IMR-90 (cell line): ENCODE measurements around the gene ZFPL1. TPM values are rescaled to one million over a fixed set of nuclear protein-coding genes. Genes with fewer than 3 reads are reported as not detected.

ENCODE experiments used
- ATAC-seq: fragments of 200-7000 bp; cut with Tn5 transposase; 2 replicates; pipeline ENCODE4 v1.9.1; 2020; ENCODE audit warnings: low read depth, mild to moderate bottlenecking, moderate library complexity
- BruUV-seq: library from RNA; stranded (reverse); fragments of 400-500 nt; replicated peaks from 2 replicates; lab custom pipeline; 2021; lab: Mats Ljungman, UMichigan
- CTCF ChIA-PET: fragments of 300-600 bp; formaldehyde crosslinking; extraction: SDS; loops from one replicate; lab custom pipeline; 2021; ENCODE audit warnings: antibody characterized with exemption; lab: Yijun Ruan, JAX
- POLR2A ChIA-PET: fragments of 300-600 bp; sonication (Branson Sonifier 250); formaldehyde crosslinking; loops from one replicate; lab custom pipeline; 2022; ENCODE audit warnings: antibody characterized with exemption; ENCODE audit not compliant: unreplicated experiment; lab: Charles Lee
- DNase-seq: peaks from one replicate; pipeline ENCODE4 v3.0.0; 2013
- H2AFZ ChIP-seq: replicated peaks from 2 replicates; pipeline ENCODE3; 2013; ENCODE audit warnings: low read length, mild to moderate bottlenecking; ENCODE audit not compliant: poor library complexity
- H2AK5ac ChIP-seq: 2 replicates; pipeline ENCODE4 v1.6.1; 2013; ENCODE audit warnings: low read depth, low read length, inconsistent platforms
- H2AK9ac ChIP-seq: replicated peaks from 2 replicates; pipeline ENCODE3; 2013; ENCODE audit warnings: mild to moderate bottlenecking, low read depth, low read length, moderate library complexity; ENCODE audit not compliant: poor library complexity
- H2BK120ac ChIP-seq: 2 replicates; pipeline ENCODE4 v1.6.1; 2013; ENCODE audit warnings: low read depth, low read length, inconsistent platforms
- H2BK15ac ChIP-seq: 3 replicates; pipeline ENCODE4 v1.6.1; 2013; ENCODE audit warnings: low read depth, low read length, inconsistent platforms
- H2BK20ac ChIP-seq: 2 replicates; pipeline ENCODE4 v1.6.1; 2013; ENCODE audit warnings: low read depth, mild to moderate bottlenecking, inconsistent platforms, low read length, moderate library complexity
- H2BK5ac ChIP-seq: 2 replicates; pipeline ENCODE4 v1.6.1; 2013; ENCODE audit warnings: mild to moderate bottlenecking, low read depth, low read length, inconsistent platforms; ENCODE audit not compliant: poor library complexity, severe bottlenecking
- H3K14ac ChIP-seq: replicated peaks from 2 replicates; pipeline ENCODE4 v1.6.1; 2013; ENCODE audit warnings: low read depth, low read length, inconsistent platforms
- H3K18ac ChIP-seq: 2 replicates; pipeline ENCODE4 v1.6.1; 2013; ENCODE audit warnings: low read depth, low read length, control low read depth
- H3K23ac ChIP-seq: 2 replicates; pipeline ENCODE4 v1.6.1; 2013; ENCODE audit warnings: low read depth, low read length, inconsistent platforms
- H3K27ac ChIP-seq: 2 replicates; pipeline ENCODE4 v1.5.1; 2013; ENCODE audit warnings: mild to moderate bottlenecking, control low read depth, low read length; ENCODE audit not compliant: insufficient read depth
- H3K27me3 ChIP-seq: 2 replicates; pipeline ENCODE4 v1.6.1; 2013; ENCODE audit warnings: low read length; ENCODE audit not compliant: control insufficient read depth, insufficient read depth
- H3K36me3 ChIP-seq: 2 replicates; pipeline ENCODE4 v1.6.1; 2013; ENCODE audit warnings: low read length, mixed read lengths; ENCODE audit not compliant: control insufficient read depth, insufficient read depth
- H3K4ac ChIP-seq: 2 replicates; pipeline ENCODE4 v1.6.1; 2013; ENCODE audit warnings: low read depth, low read length, inconsistent platforms
- H3K4me1 ChIP-seq: 2 replicates; pipeline ENCODE4 v1.6.1; 2013; ENCODE audit warnings: low read length, mixed read lengths; ENCODE audit not compliant: control insufficient read depth, insufficient read depth
- H3K4me2 ChIP-seq: 2 replicates; pipeline ENCODE4 v1.6.1; 2013; ENCODE audit warnings: low read depth, mild to moderate bottlenecking, control low read depth, low read length, moderate library complexity
- H3K4me3 ChIP-seq: 2 replicates; pipeline ENCODE4 v1.5.1; 2013; ENCODE audit warnings: low read depth, mild to moderate bottlenecking, control low read depth, low read length, moderate library complexity; ENCODE audit not compliant: insufficient read depth
- H3K56ac ChIP-seq: 2 replicates; pipeline ENCODE4 v1.6.1; 2013; ENCODE audit warnings: low read length, inconsistent platforms; ENCODE audit not compliant: insufficient read depth; ENCODE audit errors: extremely low read depth
- H3K79me1 ChIP-seq, 2 experiments: 2 replicates each; pipeline ENCODE4 v1.6.1; 2013; ENCODE audit warnings: low read length in 2 of 2, inconsistent platforms in 1 of 2, low read depth in 1 of 2
- H3K9ac ChIP-seq: 2 replicates; pipeline ENCODE4 v1.6.1; 2013; ENCODE audit warnings: low read depth, low read length, control low read depth
- H3K9me1 ChIP-seq: 2 replicates; pipeline ENCODE4 v1.6.1; 2013; ENCODE audit warnings: low read length, inconsistent platforms; ENCODE audit not compliant: insufficient read depth
- H3K9me3 ChIP-seq: 2 replicates; pipeline ENCODE4 v1.6.1; 2013; ENCODE audit warnings: low read length; ENCODE audit not compliant: control insufficient read depth, insufficient read depth
- H4K20me1 ChIP-seq: 2 replicates; pipeline ENCODE4 v1.6.1; 2013; ENCODE audit warnings: low read length, inconsistent platforms; ENCODE audit not compliant: insufficient read depth
- H4K5ac ChIP-seq: 2 replicates; pipeline ENCODE4 v1.6.1; 2013; ENCODE audit warnings: mild to moderate bottlenecking, low read depth, low read length, control low read depth
- H4K8ac ChIP-seq, 2 experiments: 2 replicates each; pipeline ENCODE4 v1.6.1; 2013; ENCODE audit warnings: low read depth in 2 of 2, low read length in 2 of 2, control low read depth in 1 of 2, inconsistent platforms in 1 of 2
- H4K91ac ChIP-seq: 2 replicates; pipeline ENCODE4 v1.6.1; 2013; ENCODE audit warnings: low read depth, low read length, inconsistent platforms; ENCODE audit not compliant: insufficient read depth
- BHLHE40 ChIP-seq: fragments of 150-350 bp; IDR thresholded peaks from 2 replicates; pipeline ENCODE4 v1.6.1; 2016; ENCODE audit warnings: mild to moderate bottlenecking, low read depth, low read length
- CEBPB ChIP-seq: IDR thresholded peaks from 2 replicates; pipeline ENCODE4 v1.6.1; 2012; ENCODE audit warnings: low read depth, low read length, improper control_type of control experiment
- CHD1 ChIP-seq: IDR thresholded peaks from 2 replicates; pipeline ENCODE4 v1.6.1; 2012; ENCODE audit warnings: low read depth, low read length, improper control_type of control experiment
- CTCF ChIP-seq: conservative IDR thresholded peaks from 2 replicates; pipeline ENCODE4 v1.5.1; 2012; ENCODE audit warnings: mild to moderate bottlenecking, low read depth, low read length, improper control_type of control experiment
- ELK1 ChIP-seq: fragments of 150-350 bp; IDR thresholded peaks from 2 replicates; pipeline ENCODE4 v1.6.1; 2016; ENCODE audit warnings: low read depth, mild to moderate bottlenecking, low read length, moderate library complexity, borderline replicate concordance
- FOS ChIP-seq: fragments of 150-350 bp; IDR thresholded peaks from 2 replicates; pipeline ENCODE4 v1.6.1; 2016; ENCODE audit warnings: low read depth, low read length
- MAFK ChIP-seq: IDR thresholded peaks from 2 replicates; pipeline ENCODE4 v1.6.1; 2012; ENCODE audit warnings: low read depth, low read length, improper control_type of control experiment
- MAZ ChIP-seq: IDR thresholded peaks from 2 replicates; pipeline ENCODE4 v1.6.1; 2012; ENCODE audit warnings: low read depth, mild to moderate bottlenecking, low read length, improper control_type of control experiment, moderate library complexity, borderline replicate concordance
- MXI1 ChIP-seq: IDR thresholded peaks from 2 replicates; pipeline ENCODE4 v1.6.1; 2012; ENCODE audit warnings: low read depth, mild to moderate bottlenecking, low read length, moderate library complexity, borderline replicate concordance
- NFE2L2 ChIP-seq: fragments of 150-350 bp; IDR thresholded peaks from 2 replicates; pipeline ENCODE4 v1.6.1; 2016; ENCODE audit warnings: low read depth, mild to moderate bottlenecking, low read length
- POLR2A ChIP-seq: IDR thresholded peaks from 2 replicates; pipeline ENCODE4 v1.6.1; 2012; ENCODE audit warnings: mild to moderate bottlenecking, low read depth, low read length
- RAD21 ChIP-seq: IDR thresholded peaks from 2 replicates; pipeline ENCODE4 v1.6.1; 2012; ENCODE audit warnings: low read length, improper control_type of control experiment
- RCOR1 ChIP-seq: IDR thresholded peaks from 2 replicates; pipeline ENCODE4 v1.6.1; 2012; ENCODE audit warnings: mild to moderate bottlenecking, low read length, improper control_type of control experiment; ENCODE audit not compliant: insufficient replicate concordance
- RFX5 ChIP-seq: IDR thresholded peaks from 2 replicates; pipeline ENCODE4 v1.8.0; 2012; ENCODE audit warnings: low read depth, mild to moderate bottlenecking, low read length, moderate library complexity
- SMC3 ChIP-seq: fragments of 150-350 bp; IDR thresholded peaks from 2 replicates; pipeline ENCODE4 v1.6.1; 2016; ENCODE audit warnings: low read depth, mild to moderate bottlenecking, antibody characterized with exemption, low read length, moderate library complexity
- WGBS, 2 experiments: methylation state at CpG; one replicate each; pipeline versions ENCODE4 v1.1.5 to v1.1.7; 2013; ENCODE audit warnings: missing lambda C conversion rate in 2 of 2; ENCODE audit not compliant: insufficient read length in 1 of 2; ENCODE audit errors: extremely low coverage in 2 of 2; 5-methylcytosine and 5-hydroxymethylcytosine counted together
- dilution Hi-C: fragments of 300-500 bp; cut with HindIII; formaldehyde crosslinking; loops from one replicate; pipeline ENCODE4 v1.14.3; 2018; ENCODE audit warnings: low sequenced_read_pairs; ENCODE audit not compliant: unreplicated experiment
- in situ Hi-C: fragments of 300-500 bp; cut with MboI; formaldehyde crosslinking; loops from 3 replicates; pipeline ENCODE4 v1.14.3; 2019; ENCODE audit warnings: low sequenced_read_pairs, inconsistent platforms, mixed read lengths
- intact Hi-C: fragments of 100-400 bp; cut with micrococcal nuclease; formaldehyde crosslinking; loops from 2 replicates; pipeline ENCODE4 v1.10.0; 2022
- polyA plus RNA-seq, 3 experiments: library from polyadenylated mRNA; depleted of rRNA; stranded (reverse); fragments of >200 nt; gene quantifications; 2 replicates each; pipeline ENCODE4 v1.2.3, GENCODE V29; 2012; ENCODE audit warnings: low replicate concordance in 1 of 3
- total RNA-seq: library from RNA; depleted of rRNA; stranded (reverse); fragments of >200 nt; gene quantifications from 2 replicates; pipeline ENCODE4 v1.2.3, GENCODE V29; 2012
- TF ChIP-seq, protein P1 (sequence below): fragments of 150-350 bp; IDR thresholded peaks from 2 replicates; pipeline ENCODE4 v1.6.1; 2017; ENCODE audit warnings: mild to moderate bottlenecking, antibody characterized with exemption, low read length, low read depth

ZFPL1 gene
- total and polyA plus RNA-seq, 2 of the 4 experiments (the other 2 are of a cell fraction): 24.0 to 67.5 TPM

- Histone ChIP-seq H3K36me3 (peaks cover 35% of the 10 kb centered on the region), H3K4me1 (peaks cover 4% of the 10 kb centered on the region; the same call in 1 of the 2 replicates), H4K20me1 (no peaks in the 10 kb centered on the region; the same call in 1 of the 2 replicates), H2AFZ (no peak overlapping the region), H3K23ac (no peak overlapping the region), H2BK120ac (no peak overlapping the region), H3K9me1 (no peaks in the 10 kb centered on the region), H3K27me3 (no peaks in the 10 kb centered on the region), H3K18ac (no peak overlapping the region), H3K14ac (no peak overlapping the region), H2BK15ac (no peak overlapping the region), H3K56ac (no peak overlapping the region), H4K8ac (no peak overlapping the region), H2AK9ac (no peak overlapping the region), H3K4me2 (no peak overlapping the region), H4K5ac (no peak overlapping the region), H2BK5ac (no peak overlapping the region), H4K91ac (no peak overlapping the region), H3K9ac (no peak overlapping the region), H3K27ac (no peak overlapping the region), H2AK5ac (no peak overlapping the region), H3K4ac (no peak overlapping the region), H2BK20ac (no peak overlapping the region), H3K79me1 (peaks cover 25 to 31% of the 10 kb centered on the region in 2 experiments), H3K9me3 (no peaks in the 10 kb centered on the region), H3K4me3 (no peak overlapping the region)
- no peak for ATAC-seq
- no peak for DNase-seq
- intact Hi-C loops: no loop called here
- BruUV-seq: no TSS peak
- in situ Hi-C loops: no loop called here
- TF ChIP-seq, protein P1, sequence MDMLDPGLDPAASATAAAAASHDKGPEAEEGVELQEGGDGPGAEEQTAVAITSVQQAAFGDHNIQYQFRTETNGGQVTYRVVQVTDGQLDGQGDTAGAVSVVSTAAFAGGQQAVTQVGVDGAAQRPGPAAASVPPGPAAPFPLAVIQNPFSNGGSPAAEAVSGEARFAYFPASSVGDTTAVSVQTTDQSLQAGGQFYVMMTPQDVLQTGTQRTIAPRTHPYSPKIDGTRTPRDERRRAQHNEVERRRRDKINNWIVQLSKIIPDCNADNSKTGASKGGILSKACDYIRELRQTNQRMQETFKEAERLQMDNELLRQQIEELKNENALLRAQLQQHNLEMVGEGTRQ: no peak
- no peak for TF ChIP-seq BHLHE40
- TF ChIP-seq CHD1: no peak
- TF ChIP-seq MXI1: no peak
- TF ChIP-seq MAZ: no peak
- TF ChIP-seq CEBPB: no peak
- TF ChIP-seq NFE2L2: no peak
- no peak for TF ChIP-seq SMC3
- TF ChIP-seq RCOR1: no peak
- TF ChIP-seq FOS: no peak
- TF ChIP-seq CTCF: no peak
- TF ChIP-seq RAD21: no peak
- no peak for TF ChIP-seq RFX5
- no peak for TF ChIP-seq POLR2A
- TF ChIP-seq ELK1: no peak
- no peak for TF ChIP-seq MAFK
- dilution Hi-C loops: no loop called here
- ChIA-PET POLR2A (no interaction called here), CTCF (no interaction called here)
- WGBS, 2 experiments: no CpG with 5 or more reads among the region's 15 CpGs
These were observed 3.8 kb downstream of the ZFPL1 start for GRCh38 chr11:65087827-65088226.
